GM12864 (cell line): ENCODE data around the gene URM1.
A peak's percentile ranks its signal among the peaks of the same experiment; 100 is the strongest.
"Not testable (repeated sequence)": the region's sequence is repeated elsewhere in the genome, so short reads cannot be mapped to it uniquely, and the experiment has no call there.

ENCODE experiments used
- DNase-seq: peaks from one replicate; pipeline ENCODE4 v3.0.0-alpha.2; 2011; ENCODE audit warnings: low read depth
- H3K4me3 ChIP-seq: 2 replicates; pipeline ENCODE4 v1.5.1; 2011; ENCODE audit warnings: mild to moderate bottlenecking, low read depth, low read length, control low read depth
- CTCF ChIP-seq: IDR thresholded peaks from 2 replicates; pipeline ENCODE4 v1.5.1; 2011; ENCODE audit warnings: low read depth, mild to moderate bottlenecking, moderate library complexity, low read length, control low read depth, inconsistent platforms; ENCODE audit errors: missing control alignments

The URM1 gene

GRCh38 chr9:128325629-128326028 lies 45.5 kb upstream of the URM1 start:
- no peak for DNase-seq
- no peak for TF ChIP-seq CTCF
- no peak overlapping the region for H3K4me3 ChIP-seq

- TF ChIP-seq CTCF, result no peak
- no peak overlapping the region for H3K4me3 ChIP-seq
- DNase-seq, result no peak
Measured at GRCh38 chr9:128333451-128333869, 37.7 kb upstream of the URM1 start.

- no peak for DNase-seq
- H3K4me3 ChIP-seq, result no peak overlapping the region
- no peak for TF ChIP-seq CTCF
Measured at GRCh38 chr9:128335161-128335560, 36.0 kb upstream of the URM1 start.

GRCh38 chr9:128335914-128336313 lies 35.3 kb upstream of the URM1 start:
- TF ChIP-seq CTCF, result no peak
- H3K4me3 ChIP-seq, result no peak overlapping the region
- no peak for DNase-seq

- no peak for TF ChIP-seq CTCF
- DNase-seq, result no peak
- H3K4me3 ChIP-seq, result no peak overlapping the region
Measured at GRCh38 chr9:128337936-128338335, 33.2 kb upstream of the URM1 start.

- DNase-seq, H3K4me3 ChIP-seq: not testable (repeated sequence)
Measured at GRCh38 chr9:128338852-128339614, 32.1 kb upstream of the URM1 start.

GRCh38 chr9:128339761-128340690 lies 31.1 kb upstream of the URM1 start, which contains the start of gene SLC27A4:
Gene SLC27A4, plus strand, starts transcription at chr9:128340527. Its CDS starts 2,606 bp downstream, at chr9:128343133.
- peak within 1 kb of the TSS; percentile 87 for H3K4me3 ChIP-seq
- DNase-seq, result peak; percentile 72
- TF ChIP-seq CTCF, result no peak
